ENCODE measurements around the gene SLC47A2.

SLC47A2 gene

DNA sequence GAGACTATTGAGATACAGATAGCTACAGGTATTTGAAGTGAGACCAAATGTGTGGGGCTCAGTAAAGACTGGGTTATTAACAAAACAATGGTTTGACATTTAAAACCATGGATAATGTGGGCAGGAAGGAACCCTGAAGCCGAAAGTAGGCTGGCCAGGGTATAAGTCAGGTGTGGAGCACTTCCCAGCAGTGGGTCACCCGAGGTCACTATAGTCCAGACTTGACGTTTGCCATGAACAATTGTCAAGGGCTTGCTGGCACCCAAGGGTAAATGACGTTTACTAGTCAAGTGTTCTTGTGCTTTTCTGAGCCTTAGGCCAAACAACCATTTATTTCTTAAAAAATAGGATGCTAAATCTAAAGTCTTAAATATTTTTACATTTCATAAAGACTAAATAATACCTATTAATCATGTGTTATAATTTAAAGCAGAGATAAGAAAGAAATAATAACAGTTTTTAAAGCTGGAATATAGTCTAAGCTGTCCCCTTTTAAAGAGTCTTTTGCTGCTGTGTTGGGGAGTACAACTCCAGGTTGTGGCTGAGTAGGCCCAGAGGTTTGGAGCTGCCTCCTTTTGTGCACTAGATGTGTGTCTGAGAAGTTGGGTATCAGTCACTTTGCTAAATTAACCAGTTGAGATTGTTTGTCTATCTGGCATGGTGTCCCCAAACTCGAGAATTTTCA, 52.1 kb downstream of the SLC47A2 start:
- DNase-seq (ENCODE audit: low spot score) = no peak

DNA sequence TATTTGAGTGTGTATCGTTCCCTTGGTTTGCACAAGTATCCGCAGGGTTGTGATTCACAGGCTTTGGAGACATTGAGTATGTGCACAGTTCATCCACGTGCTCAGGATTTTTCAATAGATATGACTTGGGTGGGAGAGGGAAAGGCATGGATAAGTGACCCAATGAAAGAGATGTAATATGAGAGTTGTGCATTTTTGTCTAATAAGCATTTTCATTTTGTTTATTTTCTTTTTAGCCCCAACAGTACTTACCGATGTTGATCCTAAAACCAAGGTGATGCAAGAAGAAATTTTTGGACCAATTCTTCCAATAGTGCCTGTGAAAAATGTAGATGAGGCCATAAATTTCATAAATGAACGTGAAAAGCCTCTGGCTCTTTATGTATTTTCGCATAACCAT, 53.3 kb downstream of the SLC47A2 start:
- DNase-seq (ENCODE audit: low spot score) = no peak

DNA sequence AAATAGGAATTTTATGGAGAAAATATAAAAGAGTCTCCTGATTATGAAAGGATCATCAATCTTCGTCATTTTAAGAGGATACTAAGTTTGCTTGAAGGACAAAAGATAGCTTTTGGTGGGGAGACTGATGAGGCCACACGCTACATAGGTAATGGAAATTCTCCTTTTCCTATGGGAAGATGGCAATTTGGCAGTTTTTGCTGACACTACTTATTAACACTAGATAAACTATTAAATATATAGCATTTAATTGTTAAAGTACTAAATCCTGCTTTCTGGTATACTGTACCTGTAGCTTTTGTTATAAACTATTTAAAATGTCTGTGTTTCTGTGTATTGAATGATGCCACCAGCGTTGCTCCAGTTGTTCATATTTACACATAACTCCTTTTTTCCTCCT, 55.3 kb downstream of the SLC47A2 start:
- no peak for DNase-seq (ENCODE audit: low spot score)

DNA sequence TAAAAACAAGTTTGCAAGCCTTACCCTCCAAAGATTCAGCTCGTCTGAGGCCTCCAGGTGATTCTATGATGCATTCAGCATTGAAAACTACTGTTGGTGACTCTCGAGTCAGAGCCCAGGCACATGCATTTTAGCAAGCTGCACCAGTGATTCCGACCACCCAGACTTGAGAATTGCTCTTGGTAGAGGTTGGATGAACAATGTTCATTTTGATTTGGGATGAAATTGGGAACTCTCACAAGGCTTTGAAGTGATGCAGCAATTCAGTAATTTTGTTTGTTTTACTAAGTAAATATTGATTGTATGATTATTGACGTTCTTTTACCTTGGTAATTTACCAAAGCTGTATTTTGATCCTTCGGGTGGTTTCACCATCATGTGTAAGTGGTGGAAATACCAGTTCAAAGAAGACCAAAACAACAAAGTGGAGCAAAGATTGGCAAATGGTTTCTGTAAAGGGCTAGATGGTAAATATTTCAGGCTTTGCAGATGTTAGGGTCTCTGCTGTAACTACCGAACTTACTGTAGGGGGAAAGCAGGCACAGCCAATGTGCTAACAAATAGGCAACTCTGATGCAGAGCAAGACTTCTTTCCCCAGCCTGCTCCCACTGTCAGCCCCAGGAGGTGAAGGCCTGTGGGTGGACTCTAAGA, 56.0 kb downstream of the SLC47A2 start:
- no peak for DNase-seq (ENCODE audit: low spot score)

DNA sequence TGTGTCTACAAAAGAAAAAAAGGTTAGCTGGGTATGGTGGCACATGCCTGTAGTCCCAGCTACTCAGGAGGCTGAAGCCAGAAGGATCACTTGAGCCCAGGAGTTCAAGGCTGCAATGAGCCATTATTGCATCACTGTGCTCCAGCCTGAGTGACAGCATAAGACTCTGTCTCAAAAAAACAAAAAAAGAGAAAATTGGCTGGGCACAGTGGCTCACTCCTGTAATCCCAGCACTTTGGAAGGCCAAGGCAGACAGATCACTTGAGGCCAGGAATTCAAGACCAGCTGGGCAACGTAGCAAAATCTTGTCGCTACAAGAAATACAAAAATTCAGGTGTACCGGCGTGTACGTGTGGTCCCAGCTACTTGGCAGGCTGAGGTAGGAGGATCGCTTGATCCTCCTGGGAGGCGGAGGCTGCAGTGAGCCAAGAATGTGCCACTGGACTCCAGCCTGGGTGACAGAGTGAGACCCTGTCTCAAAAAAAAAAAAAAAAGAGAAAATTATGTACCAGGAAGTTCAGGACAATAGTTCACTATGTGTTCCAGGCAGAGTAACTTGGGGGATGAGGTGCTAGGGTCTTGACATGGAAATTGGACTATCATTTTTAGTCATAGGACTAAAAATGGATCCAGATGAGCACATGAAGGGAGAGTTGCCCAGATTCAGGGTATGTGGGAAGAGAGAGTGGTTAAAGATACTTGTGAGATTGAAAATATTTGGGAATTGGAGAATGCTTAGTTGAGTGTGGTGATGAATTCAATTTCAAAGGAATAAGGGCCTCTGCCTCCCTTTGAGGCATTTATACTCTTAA, 56.8 kb downstream of the SLC47A2 start:
- no peak for DNase-seq (ENCODE audit: low spot score)

DNA sequence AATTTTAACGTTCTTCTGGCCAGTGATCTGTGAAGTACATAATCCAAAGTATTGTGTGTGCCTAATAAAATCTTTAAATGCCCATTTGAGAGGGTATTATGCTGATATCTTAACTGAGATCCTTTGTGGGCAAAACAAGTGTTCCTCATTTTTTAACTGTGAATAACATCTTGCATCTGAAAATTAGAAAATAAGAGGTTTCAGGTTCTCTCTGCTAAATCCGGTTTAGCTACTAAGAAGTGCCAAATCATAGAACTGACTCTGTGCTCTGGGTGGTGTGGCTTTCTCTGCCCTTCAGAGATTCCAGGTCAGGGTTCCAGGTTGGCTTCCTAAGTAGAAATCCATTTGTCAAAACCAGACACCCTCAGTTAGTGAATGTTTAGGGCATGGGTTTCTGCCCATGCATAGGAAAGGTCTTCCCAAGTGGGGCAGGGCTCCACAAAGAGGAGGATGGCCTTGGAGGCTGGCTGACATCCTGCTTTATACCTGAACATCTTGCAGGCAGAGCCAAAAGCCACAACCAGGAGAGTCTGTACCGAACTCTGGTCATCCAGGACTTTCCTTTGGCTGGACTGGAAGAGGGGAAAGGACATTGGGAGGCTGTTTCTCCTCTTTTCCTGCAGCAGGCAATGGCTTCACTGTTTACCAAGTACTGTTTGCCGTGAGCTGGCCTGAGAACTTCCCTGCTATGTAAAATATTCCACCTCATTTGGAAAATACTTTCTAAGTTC, 59.4 kb downstream of the SLC47A2 start:
- DNase-seq (ENCODE audit: low spot score) = peak; percentile 4

DNA sequence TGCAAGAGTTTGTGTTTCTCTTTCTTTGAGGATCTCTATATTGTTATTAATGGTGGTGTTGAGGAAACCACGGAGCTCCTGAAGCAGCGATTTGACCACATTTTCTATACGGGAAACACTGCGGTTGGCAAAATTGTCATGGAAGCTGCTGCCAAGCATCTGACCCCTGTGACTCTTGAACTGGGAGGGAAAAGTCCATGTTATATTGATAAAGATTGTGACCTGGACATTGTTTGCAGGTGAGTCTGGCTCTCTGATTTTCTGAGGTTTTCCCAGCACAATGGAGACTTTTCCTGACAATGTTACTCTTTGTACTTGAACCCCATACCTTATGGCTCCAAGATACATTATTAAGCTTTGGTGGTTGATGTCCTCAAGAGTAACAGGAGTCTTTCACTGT, 60.0 kb downstream of the SLC47A2 start:
- no peak for DNase-seq (ENCODE audit: low spot score)

DNA sequence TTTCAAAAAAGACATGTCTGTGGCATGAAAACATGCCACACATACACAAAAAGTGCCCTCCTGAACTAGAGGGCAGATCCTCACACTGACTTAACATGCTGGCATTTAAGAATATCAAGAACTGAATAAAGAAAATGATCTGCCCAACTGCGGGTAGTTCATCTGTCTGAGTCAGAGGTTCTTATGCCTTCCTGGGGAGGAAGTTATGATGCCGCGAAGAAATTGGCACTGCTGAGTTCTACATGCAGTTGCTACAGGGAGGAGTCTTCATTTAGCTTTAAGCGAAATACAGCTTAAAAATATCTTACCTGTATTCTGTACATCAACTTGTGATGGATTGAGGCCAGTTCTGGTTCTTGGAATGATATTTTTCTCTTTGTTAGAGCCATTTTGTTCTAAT, 61.5 kb downstream of the SLC47A2 start:
- DNase-seq (ENCODE audit: low spot score) = no peak

DNA sequence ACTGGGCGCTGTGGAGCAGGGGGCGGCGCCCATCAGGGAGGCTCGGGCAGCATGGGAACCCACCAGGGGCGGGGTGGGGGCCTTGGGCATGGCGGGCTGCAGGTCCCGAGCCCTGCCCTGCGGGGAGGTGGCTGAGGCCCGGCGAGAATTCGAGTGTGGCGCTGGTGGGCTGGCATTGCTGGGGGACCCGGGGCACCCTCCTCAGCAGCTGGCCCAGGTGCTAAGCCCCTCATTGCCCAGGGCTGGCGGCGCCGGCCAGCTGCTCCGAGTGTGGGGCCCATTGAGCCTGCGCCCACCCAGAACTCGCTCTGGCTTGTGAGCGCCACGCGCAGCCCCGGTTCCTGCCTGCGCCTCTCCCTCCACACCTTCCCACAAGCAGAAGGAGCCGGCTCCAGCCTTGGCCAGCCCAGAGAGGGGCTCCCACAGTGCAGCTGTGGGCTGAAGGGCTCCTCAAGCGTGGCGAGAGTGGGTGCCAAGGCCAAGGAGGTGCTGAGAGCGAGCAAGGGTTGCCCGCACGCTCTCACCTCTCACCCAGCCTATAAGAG, 62.0 kb downstream of the SLC47A2 start:
- DNase-seq (ENCODE audit: low spot score) = no peak

DNA sequence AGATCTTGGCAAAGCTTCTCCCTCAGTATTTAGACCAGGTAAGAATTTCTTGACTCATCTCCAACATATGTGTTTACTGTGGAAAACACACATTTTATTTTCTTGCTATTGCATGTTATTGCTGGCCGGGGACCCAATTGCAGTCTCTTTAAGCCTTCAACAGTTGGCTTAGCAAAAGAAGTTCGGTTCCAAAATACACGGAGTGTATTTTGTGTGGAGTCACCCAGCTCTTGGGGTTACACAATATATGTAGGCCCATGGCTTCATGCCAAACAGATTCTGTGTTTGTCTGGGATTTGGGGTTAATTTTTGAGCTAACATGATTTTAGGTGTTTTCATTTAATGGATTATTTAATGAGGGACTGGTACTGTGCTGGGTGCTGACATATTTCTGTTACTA, 63.8 kb downstream of the SLC47A2 start:
- DNase-seq (ENCODE audit: low spot score) = no peak

DNA sequence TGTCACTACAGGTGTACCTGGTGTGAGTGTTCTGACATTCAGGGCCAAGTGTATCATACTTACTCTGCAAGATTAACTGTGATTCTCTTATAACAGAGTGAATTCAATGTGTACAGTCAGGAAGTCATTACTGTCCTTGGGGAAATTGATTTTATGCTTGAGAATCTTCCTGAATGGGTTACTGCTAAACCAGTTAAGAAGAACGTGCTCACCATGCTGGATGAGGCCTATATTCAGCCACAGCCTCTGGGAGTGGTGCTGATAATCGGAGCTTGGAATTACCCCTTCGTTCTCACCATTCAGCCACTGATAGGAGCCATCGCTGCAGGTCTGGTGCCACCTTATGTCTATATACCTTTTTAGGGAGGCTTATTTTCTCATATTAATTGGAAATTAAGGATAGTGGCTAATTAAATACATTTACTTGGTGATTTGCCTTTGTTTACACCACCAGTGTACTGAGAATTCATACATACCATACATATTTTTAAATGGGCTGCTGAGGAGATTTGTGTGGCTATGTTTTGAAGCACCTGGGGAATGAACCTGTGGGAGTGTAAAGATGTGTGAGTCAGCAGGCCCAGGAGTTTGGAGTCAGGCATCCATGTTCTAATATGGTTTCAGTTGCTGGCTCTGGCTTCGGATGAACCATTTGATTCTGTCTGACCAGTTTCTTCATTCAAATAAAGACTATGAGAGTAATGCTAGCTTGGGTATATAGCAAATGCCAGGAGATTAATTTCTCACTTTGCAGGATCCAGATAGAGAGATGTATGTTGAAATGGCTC, 64.7 kb downstream of the SLC47A2 start:
- no peak for DNase-seq (ENCODE audit: low spot score)

DNA sequence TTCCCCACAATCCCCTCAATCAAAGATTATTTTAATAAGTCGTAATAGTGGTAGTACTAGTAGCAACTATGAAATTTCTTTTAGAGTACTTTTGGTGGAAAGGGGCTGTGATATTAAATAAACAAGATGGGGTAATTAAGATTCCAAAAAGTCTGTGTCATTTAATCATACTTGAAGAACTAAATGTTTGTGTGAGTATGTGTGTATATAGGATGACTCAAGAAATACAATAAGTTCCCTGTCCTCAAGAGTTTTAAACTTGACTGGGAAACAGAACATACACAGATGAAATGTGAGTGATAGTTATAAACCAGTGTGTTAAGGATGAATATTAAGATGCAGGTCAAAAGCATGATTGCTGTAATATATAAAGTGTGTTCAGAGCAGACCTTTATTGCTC, 65.6 kb downstream of the SLC47A2 start:
- no peak for DNase-seq (ENCODE audit: low spot score)

DNA sequence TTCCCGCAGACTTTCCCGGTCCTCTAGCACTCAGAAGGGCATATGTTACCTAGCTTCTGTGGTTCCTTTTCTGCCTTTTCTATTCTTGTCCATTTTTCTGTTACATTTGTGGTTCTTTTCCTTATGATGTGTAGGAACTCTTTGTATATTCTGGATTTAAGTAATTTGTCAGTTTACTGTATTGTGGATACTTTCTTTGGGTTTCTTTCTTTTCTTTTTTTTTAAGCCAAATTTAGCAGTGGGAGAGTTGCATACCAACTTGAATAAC, 67.2 kb downstream of the SLC47A2 start:
- DNase-seq (ENCODE audit: low spot score) = no peak

DNA sequence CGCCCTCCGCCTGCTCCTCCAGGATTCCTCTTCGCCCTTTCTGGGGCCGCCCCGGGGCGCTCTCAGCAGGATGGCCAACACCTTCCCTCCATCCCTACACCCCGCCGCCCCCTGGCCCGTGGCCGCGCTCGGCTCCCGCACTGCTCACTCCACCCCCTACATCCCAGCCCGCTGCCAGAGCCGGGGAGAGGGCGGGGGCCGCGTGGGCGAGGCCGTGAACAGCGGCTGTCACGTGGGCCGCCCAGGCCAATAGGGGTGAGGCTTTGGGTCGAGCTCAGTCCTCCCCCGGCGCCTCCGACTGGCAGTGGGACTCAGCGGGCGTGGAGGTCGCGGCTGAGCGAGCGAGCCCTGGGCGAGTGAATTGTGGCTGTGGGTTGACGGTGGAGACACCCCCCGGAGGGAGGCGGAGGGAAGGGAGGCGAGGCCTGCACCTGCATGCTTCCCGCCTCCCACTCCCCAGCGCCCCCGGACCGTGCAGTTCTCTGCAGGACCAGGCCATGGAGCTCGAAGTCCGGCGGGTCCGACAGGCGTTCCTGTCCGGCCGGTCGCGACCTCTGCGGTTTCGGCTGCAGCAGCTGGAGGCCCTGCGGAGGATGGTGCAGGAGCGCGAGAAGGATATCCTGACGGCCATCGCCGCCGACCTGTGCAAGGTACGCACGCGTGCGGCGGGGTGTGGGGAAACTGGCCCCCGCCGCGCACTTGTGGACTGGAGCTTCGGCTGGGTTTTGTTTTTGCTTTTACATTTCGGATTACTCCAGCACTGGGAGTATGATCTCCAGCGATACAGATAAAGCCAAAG, 67.7 kb downstream of the SLC47A2 start, which contains the start of gene ALDH3A2:
TSS of gene ALDH3A2 (plus strand) at position 277 of the 799 bp plus-strand sequence. CDS start at position 498, 221 bp downstream.
- peak; percentile 94 for DNase-seq (ENCODE audit: low spot score)

DNA sequence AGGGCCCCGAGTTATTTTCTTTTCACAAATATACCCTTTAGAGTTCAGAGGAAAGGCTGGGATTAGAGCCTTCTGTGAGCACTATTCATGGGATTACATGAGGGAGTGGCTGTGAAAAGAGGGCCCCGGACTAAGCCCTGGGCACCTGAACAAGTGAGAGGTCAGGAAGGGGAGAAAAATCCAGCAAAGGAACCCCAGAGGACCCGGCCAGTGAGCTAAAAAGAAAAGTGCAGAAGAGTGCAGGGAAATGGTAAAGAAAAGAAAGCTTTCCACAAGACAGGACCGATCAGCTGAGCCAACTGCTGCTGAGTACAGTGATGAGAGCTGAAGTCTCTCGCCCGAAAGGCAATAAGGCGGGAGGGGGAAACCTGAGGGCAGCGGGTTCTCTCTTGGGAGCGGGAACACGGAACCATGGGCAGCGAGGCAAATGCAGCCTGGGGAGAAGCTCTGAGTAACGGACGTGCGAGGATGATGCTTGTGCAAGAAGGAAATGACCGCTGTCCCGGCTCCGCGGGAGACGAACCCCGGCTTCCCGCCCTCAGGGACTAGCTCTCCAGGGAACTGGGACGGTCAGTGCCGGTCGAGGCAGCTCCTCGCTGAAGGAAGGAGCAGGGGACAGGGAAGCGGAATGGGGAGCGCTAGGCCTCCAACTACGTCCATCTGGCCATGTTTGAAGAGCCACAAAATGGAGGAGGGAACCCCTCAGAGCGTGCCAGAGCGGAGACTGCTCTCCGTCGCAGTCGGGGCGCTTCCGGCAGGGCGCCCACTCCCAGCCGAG, 68.5 kb downstream of the SLC47A2 start:
- DNase-seq (ENCODE audit: low spot score) = peak; percentile 22

DNA sequence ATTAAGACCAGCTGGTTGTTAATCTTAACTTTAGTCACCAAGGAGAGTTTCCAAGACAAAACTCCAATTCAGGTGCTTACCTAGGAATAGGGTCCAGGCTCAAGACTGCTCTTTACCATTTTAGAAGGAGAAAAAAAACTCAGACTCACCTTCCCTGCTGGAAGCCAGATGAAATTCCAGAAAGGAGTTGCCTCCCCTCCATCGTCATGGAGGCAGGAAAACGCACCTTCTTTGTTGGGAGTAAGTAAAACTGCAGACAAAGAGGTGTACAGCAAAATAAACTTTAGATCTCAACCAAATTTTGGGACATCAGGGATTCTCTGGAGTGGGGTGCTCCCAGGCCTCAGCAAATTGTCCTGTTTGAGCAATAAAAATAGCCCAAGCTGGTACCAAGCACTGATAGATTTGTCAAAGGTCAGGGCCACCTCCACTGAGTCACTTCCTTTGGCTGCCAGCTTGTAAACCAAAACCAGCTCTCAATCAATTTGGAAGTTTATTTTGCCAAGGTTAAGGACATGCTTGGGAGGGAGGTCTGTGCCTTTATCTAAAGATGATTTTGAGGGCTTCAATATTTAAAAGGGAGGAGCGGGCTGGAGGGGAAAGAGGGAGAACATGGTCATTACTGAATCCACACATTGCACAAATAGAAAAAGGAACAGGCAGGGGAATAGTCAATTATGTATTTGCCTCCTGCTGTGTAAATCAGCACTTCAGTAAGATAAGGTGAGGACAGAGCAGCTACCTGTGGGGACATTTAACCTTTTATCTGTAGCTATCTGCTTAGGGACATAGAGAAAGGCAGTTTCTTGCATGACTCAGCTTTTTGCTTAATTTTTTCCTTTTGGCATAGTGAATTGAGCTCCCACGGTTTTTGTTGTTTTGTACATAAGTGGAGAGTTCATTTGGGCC, 69.3 kb downstream of the SLC47A2 start:
- peak; percentile 11 for DNase-seq (ENCODE audit: low spot score)

DNA sequence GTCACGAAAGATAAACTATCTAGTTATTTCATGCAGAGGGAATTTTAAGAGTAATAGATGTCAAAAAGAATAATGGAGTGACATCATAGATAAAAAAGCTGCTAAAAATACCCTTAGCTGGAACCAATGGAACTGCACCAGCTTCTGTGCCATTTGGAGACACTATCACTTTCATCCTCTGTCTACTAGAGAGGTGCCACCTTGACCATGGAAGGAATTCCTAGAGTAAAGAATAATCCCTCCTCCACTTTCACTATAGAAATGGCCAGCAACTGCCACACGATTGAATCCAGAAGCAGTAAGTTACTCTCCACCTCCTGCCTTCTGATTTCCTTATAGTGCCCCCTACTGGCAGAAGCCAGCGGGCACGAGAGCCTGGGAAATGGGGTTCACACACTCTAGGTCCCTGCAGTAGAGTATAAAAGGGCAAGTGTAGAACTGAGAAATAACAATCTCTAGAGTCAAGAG, 70.6 kb downstream of the SLC47A2 start:
- DNase-seq (ENCODE audit: low spot score) = peak; percentile 67

DNA sequence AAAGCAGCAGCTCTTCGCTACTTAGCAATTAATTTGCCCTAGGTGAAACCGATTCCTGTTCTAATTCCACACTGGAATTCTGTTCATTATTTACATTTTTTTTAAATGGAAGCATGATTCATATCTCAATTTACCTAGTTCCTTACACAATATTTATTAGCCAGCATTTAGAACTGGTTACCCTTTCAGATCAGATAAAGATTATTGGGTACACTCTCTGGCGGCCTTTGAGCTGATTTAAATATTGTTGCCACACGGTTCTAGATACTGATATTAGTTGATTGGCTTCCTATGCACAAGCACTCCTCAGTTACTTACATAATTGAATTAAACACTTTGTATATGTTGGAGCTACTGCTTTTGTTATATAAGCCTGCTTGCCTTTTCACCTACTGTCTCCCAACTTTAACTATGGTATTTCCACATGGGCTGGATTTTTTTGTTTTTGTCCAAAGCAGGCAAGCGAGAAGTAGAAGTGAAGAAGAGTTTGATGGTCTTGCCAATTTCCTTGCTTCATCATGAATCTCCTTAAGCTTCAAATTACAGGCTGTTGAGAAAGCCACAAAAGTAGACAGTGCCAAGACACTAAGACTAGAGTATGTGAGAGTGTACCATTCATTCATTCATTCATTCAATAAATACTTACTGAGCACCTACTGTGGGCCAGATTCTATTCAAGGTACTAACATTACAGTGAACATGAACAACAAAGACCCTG, 71.7 kb downstream of the SLC47A2 start:
- DNase-seq (ENCODE audit: low spot score) = no peak

All from activated CD4-positive, alpha-beta T cell treated with anti-CD3 and anti-CD28 coated beads, Interleukin-2, Interleukin-4, amounts not matched to agents 100 ng/mL and 50 ng/mL, durations not matched to agents 16 hours and 8 hours (primary cell).